ENCODE results near the gene ERCC3.
"Not testable (repeated sequence)": the region's sequence is repeated elsewhere in the genome, so short reads cannot be mapped to it uniquely, and the experiment has no call there.

Gene ERCC3

DNA sequence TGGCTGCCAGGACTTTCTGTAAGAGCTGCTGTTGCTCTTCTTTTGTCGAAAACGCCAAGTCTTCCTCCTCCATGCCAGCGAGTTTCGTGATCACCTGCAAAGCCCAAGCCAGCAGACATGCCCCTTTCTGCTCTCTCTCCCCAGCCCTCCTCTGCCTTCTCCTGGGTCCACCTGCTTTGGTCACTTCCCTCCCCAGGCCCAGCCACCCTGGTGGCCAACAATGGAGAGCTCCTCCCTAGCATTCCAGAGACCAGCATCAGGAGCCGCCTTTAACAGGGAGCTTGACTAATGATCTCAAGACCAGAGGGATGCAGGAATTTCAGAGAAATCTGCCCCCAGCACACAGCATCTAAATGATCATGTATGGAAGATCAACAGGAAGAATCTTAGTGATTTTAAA lies 34.6 kb downstream of the ERCC3 start:
- DNase-seq (ENCODE audit: low spot score), result no peak
- Histone ChIP-seq H3K4me3 (no peak overlapping the region), H3K27ac (no peak overlapping the region)
- TF ChIP-seq, protein P1, sequence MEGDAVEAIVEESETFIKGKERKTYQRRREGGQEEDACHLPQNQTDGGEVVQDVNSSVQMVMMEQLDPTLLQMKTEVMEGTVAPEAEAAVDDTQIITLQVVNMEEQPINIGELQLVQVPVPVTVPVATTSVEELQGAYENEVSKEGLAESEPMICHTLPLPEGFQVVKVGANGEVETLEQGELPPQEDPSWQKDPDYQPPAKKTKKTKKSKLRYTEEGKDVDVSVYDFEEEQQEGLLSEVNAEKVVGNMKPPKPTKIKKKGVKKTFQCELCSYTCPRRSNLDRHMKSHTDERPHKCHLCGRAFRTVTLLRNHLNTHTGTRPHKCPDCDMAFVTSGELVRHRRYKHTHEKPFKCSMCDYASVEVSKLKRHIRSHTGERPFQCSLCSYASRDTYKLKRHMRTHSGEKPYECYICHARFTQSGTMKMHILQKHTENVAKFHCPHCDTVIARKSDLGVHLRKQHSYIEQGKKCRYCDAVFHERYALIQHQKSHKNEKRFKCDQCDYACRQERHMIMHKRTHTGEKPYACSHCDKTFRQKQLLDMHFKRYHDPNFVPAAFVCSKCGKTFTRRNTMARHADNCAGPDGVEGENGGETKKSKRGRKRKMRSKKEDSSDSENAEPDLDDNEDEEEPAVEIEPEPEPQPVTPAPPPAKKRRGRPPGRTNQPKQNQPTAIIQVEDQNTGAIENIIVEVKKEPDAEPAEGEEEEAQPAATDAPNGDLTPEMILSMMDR (IDR thresholded peaks at IDR 0.05), result no peak

DNA sequence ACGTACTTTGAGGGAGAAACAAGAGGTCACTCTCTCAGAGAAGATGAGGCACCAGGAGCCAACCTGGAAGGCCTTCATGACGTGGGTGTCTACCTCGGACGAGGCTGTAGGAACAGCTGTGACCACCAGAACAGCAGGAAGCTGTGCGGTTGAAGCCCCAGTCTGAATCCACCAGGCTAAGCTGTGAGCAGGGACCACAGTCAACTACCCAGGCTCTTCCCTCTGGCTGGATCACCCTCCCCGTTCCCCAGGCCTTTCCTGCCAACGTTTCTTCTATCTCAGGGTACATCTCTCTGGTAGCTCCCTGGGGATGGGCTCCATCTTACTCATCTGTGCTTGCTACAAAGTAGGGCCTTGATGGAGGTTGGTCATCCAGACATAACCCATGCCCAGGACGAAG lies 37.1 kb downstream of the ERCC3 start:
- TF ChIP-seq, protein P1 (IDR thresholded peaks at IDR 0.05), result no peak
- no peak for DNase-seq (ENCODE audit: low spot score)
- Histone ChIP-seq H3K27ac (no peak overlapping the region), H3K4me3 (no peak overlapping the region)

DNA sequence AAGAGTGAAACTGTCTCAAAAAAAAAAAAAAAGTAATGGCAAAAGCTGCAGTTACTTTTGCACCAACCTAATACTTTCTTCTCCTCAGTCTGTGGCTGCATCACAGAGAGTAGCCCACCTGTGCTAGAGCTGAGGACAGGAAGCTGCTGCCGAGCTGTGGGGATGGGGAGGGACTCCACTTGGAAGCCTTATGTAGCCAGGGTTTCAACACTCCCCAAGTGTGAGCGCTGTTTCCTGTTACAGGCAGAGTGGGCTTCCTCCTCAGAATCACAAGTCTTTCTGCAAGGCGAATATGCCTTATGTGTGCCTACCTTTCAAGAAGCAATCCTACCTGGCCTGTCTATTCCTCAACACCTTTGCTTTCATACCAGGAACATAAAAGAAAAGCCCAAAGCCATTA lies 37.6 kb downstream of the ERCC3 start:
- no peak for DNase-seq (ENCODE audit: low spot score)
- H3K4me3 ChIP-seq, result no peak overlapping the region
- TF ChIP-seq, protein P1 (IDR thresholded peaks at IDR 0.05), result no peak
- no peak overlapping the region for H3K27ac ChIP-seq

DNA sequence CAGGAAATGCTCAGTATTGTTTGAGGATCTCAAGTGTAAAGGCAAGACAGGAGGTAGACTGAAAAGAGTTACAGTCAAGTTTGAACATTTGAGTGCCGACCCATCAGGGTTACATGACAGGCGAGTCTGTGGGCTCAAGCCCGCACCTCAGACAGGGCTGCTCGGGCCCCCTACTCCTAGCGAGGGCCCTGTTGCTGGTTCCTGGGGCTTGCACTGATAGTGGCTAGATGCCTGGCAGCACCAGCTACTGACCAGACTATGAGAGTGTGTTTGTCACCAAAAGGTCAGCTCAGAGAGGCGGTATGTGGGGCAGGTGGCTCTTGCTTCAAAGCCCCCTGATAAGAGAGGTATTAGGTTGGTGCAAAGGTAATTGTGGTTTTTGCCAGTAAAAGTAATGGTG lies 38.2 kb downstream of the ERCC3 start:
- TF ChIP-seq, protein P1 (IDR thresholded peaks at IDR 0.05), result no peak
- no peak overlapping the region for H3K4me3 ChIP-seq
- H3K27ac ChIP-seq, result no peak overlapping the region
- no peak for DNase-seq (ENCODE audit: low spot score)

DNA sequence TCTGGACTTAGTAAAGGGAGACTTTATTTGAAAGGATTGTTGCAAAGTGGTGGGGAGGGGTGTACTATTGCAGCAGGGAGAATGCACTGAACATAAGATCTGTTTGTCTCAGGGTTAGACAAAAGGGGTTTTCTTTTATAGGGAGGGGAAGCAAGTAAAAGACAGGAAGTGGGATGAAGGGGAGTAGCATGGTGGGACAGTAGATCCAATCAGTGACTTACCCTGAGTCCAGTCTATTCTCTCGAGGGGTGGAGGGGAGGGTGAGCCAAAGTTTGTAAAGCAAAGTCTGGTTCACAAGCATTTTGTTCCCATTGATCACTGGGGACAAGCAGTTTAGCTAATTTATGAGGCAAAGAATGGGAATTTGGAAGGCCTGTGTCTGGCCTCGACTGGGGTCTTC lies 38.8 kb downstream of the ERCC3 start:
- TF ChIP-seq, protein P1 (IDR thresholded peaks at IDR 0.05), result no peak
- no peak overlapping the region for H3K4me3 ChIP-seq
- no peak overlapping the region for H3K27ac ChIP-seq
- DNase-seq (ENCODE audit: low spot score), result no peak

DNA sequence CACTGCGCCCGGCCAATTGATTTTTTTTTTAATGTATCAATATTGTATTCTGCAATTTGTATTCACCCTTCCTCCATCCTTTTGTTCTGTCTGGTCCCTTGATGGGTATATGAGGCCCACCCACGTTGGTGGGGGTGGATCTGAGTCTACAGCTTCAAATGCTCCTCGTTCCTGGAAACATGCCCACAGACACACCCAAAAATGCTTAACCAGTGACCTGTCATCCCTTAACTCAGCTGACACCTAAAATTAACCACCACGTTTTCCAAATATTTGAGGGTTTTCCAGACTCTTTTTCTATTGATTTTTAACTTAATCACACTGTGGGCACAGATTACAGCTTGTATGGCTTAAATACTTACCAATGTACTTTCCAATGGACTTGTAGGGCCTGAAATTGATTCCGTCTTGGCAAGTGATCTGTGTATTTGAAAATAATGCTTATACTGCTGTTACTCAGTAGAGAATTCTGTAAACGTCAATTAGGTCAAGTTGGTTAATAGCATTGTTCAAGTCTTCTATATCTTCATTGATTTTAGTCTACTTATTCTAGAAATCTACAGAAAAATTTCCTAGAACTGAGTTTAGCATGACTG lies 39.5 kb downstream of the ERCC3 start:
- Histone ChIP-seq H3K4me3 (no peak overlapping the region), H3K27ac (no peak overlapping the region)
- no peak for DNase-seq (ENCODE audit: low spot score)
- TF ChIP-seq, protein P1 (IDR thresholded peaks at IDR 0.05), result no peak

DNA sequence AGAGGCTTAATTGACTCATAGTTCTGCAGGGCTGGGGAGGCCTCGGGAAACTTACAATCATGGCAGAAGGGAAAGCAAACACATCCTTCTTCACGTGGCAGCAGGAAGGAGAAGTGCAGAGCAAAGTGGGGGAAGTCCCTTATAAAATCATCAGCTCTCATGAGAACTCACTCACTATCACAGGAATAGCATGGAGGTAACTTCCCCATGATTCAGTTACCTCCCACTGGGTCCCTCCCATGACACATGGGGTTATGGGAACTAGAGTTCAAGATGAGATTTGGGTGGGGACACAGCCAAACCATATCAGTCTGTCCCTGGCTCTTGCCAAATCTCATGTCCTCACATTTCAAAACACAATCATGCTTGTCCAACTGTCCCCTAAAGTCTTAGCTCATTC lies 52.8 kb downstream of the ERCC3 start:
- not testable (repeated sequence) for H3K4me3 ChIP-seq; DNase-seq (ENCODE audit: low spot score); H3K27ac ChIP-seq

DNA sequence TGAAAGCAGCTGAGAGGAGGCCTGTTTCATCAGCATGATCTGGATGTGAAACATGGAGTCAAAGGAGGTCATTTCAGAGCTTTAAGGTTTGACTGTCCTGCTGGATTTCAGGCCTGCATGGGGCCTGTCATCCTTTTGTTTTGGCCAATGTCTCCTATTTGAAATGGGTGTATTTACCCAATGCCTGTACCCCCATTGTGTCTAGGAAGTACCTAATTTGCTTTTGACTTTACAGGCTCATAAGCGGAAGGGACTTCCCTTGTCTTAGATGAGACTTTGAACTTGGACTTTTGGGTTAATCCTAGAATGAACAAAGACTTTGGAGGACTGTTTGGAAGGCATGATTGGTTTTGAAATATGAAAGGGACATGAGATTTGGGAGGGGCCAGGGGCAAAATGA lies 54.5 kb downstream of the ERCC3 start:
- DNase-seq (ENCODE audit: low spot score), result no peak
- Histone ChIP-seq H3K27ac (no peak overlapping the region), H3K4me3 (no peak overlapping the region)
- TF ChIP-seq, protein P1 (IDR thresholded peaks at IDR 0.05), result no peak

DNA sequence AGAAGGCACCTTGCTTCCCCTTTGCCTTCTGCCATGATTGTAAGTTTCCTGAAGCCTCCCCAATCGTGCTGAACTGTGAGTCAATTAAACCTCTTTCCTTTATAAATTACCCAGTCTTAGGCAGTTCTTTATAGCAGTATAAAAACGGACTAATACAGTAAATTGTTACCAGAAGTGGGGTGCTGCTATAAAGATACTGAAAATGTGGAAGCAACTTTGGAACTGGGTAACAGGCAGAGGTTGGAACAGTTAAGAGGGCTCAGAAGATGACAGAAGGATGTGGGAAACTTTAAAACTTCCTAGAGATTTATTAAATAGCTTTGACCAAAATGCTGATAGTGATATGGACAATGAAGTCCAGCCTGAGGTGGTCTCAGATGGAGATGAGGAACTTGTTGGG lies 56.2 kb downstream of the ERCC3 start:
- not testable (repeated sequence) for H3K27ac ChIP-seq; DNase-seq (ENCODE audit: low spot score); H3K4me3 ChIP-seq

Measured in coronary artery (tissue), 2 donors.